Mucosa of rectum (tissue), 2 donors: ENCODE measurements around the gene ETV6.

Source experiments
- H3K27ac ChIP-seq, 2 donors: one replicate each; pipeline ENCODE4 v1.7.0; 2013; ENCODE audit warnings: inconsistent platforms in 2 of 2, low read depth in 2 of 2, low read length in 2 of 2
- H3K27me3 ChIP-seq, 2 donors: one replicate each; pipeline ENCODE4 v1.7.0; 2013; ENCODE audit warnings: low read length in 2 of 2; ENCODE audit not compliant: control insufficient read depth in 2 of 2, insufficient read depth in 2 of 2
- H3K36me3 ChIP-seq, 2 donors: one replicate each; pipeline ENCODE4 v1.7.0; 2013; ENCODE audit warnings: low read length in 2 of 2; ENCODE audit not compliant: control insufficient read depth in 2 of 2, insufficient read depth in 2 of 2
- H3K4me1 ChIP-seq, 2 donors: one replicate each; pipeline ENCODE4 v1.7.0; 2013; ENCODE audit warnings: low read length in 2 of 2, mild to moderate bottlenecking in 1 of 2; ENCODE audit not compliant: control insufficient read depth in 2 of 2, insufficient read depth in 2 of 2
- H3K4me3 ChIP-seq, 2 donors: one replicate each; pipeline ENCODE4 v1.7.0; 2013; ENCODE audit warnings: low read length in 2 of 2
- H3K9ac ChIP-seq, 2 donors: one replicate each; pipeline ENCODE4 v1.7.0; 2013; ENCODE audit warnings: low read length in 2 of 2, low read depth in 1 of 2, mild to moderate bottlenecking in 1 of 2
- H3K9me3 ChIP-seq, 2 donors: one replicate each; pipeline ENCODE4 v1.7.0; 2013; ENCODE audit warnings: low read length in 2 of 2; ENCODE audit not compliant: control insufficient read depth in 2 of 2
- donor health status: healthy.
- donor health status: Normal muscosa, but diverticular disease.

Gene ETV6

DNA sequence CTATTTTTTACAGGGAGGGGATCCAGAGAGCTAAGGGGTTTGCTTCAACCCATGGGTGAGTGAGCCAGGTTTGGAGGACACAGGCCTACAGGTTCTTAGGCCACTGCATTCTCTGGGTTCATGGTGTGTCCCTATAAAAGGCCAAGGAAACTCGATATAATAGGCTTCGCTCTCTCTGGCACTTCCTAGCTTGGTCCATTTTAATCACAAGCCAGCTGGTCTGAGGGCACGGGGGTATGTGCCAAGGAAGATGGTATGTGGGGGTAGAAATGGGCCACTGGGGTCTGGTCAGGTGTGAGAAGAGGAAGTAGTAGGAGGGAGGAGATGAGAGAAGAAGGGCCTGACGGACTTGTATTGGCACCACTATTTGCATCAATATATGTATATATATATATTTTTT, 4.9 kb downstream of the ETV6 start:
- Histone ChIP-seq H3K27ac (no peak overlapping the region), H3K4me1 (peaks cover 13 to 22% of the 10 kb centered on the region in 2 donors)

DNA sequence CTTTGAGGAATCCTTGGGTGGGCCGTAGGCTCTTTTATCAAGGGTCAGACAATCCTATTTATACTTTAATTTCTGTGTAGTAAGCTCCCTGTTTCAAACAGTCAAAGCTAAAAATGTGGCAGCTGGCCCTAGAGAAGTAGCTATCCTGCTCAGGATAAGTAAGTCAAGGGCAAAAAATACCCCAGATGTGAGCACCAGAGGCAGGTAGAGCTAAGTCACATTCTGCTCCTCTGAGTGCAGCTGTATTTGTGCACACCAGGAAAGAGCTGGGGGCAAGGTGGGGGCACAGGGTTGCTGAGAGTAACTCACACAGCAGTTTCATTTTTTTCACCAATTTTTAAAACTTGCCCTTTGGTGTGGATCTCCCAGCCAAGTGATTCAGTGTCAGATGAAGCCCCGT, 5.3 kb downstream of the ETV6 start:
- no peaks in the 10 kb centered on the region for H3K27me3 ChIP-seq
- no peak overlapping the region for H3K4me3 ChIP-seq
- H3K9me3 ChIP-seq: no peaks in the 10 kb centered on the region
- H3K9ac ChIP-seq: no peak overlapping the region
- peaks cover 13 to 22% of the 10 kb centered on the region in 2 donors for H3K4me1 ChIP-seq
- no peak overlapping the region for H3K27ac ChIP-seq
- no peaks in the 10 kb centered on the region for H3K36me3 ChIP-seq

More for the DNA sequence above, 4.9 kb downstream of the ETV6 start:
- no peaks in the 10 kb centered on the region for H3K36me3 ChIP-seq
- H3K9me3 ChIP-seq: no peaks in the 10 kb centered on the region
- H3K4me3 ChIP-seq: no peak overlapping the region
- H3K9ac ChIP-seq: no peak overlapping the region
- no peaks in the 10 kb centered on the region for H3K27me3 ChIP-seq

DNA sequence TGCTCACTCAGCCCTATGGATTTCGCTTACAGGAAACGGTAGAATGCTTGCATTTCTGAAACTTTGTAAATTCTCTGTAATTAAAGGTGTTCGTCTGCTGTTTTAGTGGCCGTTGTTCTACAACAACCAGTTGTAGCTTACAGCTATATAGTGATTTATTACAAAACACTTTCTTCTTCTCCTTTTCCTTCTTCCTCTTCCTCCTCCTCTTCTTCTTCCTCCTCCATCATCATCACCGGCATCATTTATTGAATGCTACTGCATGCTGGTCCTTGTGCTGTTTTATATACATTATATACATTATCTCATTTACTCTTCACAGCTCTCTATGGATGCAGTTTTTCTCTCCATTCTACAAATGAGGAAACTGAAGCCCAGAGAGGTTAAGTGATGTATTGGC, 6.4 kb downstream of the ETV6 start:
- H3K27ac ChIP-seq: no peak overlapping the region

DNA sequence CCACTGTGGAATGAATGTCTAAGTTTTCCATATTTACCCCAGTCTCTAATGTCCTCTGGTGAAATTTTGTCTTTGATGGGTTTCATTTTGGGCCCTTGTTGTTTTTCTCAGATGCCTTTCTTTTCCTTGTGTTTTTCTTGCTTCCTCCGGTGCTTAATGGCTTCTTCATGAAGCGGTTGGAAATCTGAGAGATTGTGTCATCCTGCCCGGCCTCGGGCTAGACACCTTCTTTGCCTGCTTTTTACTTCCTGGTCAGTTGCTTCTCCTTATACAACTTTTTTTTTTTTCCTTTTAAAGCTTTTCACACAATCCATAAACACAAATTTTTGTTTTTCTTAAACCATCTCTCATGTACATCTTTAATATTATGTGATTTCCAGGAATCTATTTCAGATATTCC, 7.1 kb downstream of the ETV6 start:
- H3K27ac ChIP-seq: no peak overlapping the region

More for the DNA sequence above, 6.4 kb downstream of the ETV6 start:
- Histone ChIP-seq H3K4me1 (peaks cover 13 to 22% of the 10 kb centered on the region in 2 donors), H3K4me3 (no peak overlapping the region), H3K9ac (no peak overlapping the region), H3K9me3 (no peaks in the 10 kb centered on the region), H3K27me3 (no peaks in the 10 kb centered on the region), H3K36me3 (no peaks in the 10 kb centered on the region)

DNA sequence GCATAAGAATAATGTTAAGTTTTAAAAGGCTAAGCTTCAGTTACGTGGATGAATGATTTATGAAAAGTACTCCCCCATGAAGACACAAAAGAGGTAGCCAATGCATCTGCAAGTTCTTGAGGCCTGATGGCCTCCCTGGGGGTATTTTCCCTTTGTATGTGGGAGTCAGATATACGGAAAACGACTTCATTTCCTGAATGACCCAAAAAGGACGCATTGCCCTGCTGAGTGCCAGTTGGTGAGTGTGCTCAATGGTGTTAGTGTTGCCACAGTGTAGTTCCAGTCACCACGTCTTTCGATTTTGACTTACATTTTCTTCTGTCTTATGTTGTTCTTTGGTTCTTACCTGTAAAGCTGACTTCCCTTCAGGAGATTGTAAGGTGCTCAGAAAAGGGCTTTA, 8.0 kb downstream of the ETV6 start:
- Histone ChIP-seq H3K27ac (no peak overlapping the region), H3K9ac (no peak overlapping the region), H3K4me3 (no peak overlapping the region), H3K36me3 (peaks cover 8% of the 10 kb centered on the region in 2 donors), H3K9me3 (no peaks in the 10 kb centered on the region), H3K27me3 (no peaks in the 10 kb centered on the region), H3K4me1 (peaks cover 10 to 11% of the 10 kb centered on the region in 2 donors)

More for the DNA sequence above, 7.1 kb downstream of the ETV6 start:
- no peak overlapping the region for H3K9ac ChIP-seq
- H3K27me3 ChIP-seq: no peaks in the 10 kb centered on the region
- H3K4me3 ChIP-seq: no peak overlapping the region
- H3K36me3 ChIP-seq: peaks cover 4 to 5% of the 10 kb centered on the region in 2 donors
- no peaks in the 10 kb centered on the region for H3K9me3 ChIP-seq
- H3K4me1 ChIP-seq: peaks cover 13 to 20% of the 10 kb centered on the region in 2 donors

DNA sequence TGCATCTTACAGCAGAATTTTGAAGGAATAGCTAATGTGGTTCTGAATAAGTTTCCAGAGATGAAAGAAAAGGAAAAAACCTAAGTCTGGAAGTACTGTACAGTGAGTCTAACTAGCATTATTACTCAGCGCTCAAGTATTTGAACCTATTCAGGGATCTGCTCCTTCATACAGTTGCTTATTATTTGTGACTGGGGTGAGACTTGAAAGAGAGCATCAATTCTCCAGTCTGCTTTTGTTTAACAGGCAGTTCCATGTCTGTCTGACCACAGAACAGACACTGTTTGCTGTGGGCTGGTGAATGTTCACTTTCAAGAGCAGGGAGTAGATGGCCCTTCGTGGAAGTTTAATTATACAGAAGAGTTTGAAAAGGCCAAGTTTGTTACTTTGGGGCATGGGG, 9.3 kb downstream of the ETV6 start:
- Histone ChIP-seq H3K27ac (no peak overlapping the region), H3K9me3 (no peaks in the 10 kb centered on the region), H3K4me1 (peaks cover 0 to 3% of the 10 kb centered on the region in 2 donors), H3K9ac (no peak overlapping the region), H3K4me3 (no peak overlapping the region), H3K36me3 (peaks cover 8% of the 10 kb centered on the region in 2 donors), H3K27me3 (no peaks in the 10 kb centered on the region)

DNA sequence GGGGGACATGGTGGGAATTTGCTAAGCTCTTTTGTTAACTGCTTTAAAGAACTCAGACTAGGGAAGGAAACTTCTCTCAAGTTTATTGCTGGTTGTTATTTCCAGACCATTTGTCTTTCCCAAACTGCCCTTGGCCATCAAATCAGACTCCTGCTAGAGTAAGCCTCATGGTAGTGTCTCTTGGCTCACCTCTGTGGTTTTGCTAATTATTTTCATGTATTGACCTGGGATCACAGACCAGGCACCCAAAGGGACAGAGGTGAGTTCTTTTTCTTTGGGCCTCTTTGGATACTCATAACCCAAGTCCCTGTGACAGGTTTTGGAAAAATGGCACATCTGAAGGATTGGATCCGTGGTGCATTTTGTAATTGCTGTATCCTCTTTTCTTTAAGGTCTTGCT, 11.2 kb downstream of the ETV6 start:
- H3K9me3 ChIP-seq: no peaks in the 10 kb centered on the region
- H3K36me3 ChIP-seq: peaks cover 8 to 18% of the 10 kb centered on the region in 2 donors
- H3K27me3 ChIP-seq: no peaks in the 10 kb centered on the region
- no peak overlapping the region for H3K4me3 ChIP-seq
- H3K9ac ChIP-seq: no peak overlapping the region
- H3K27ac ChIP-seq: no peak overlapping the region
- H3K4me1 ChIP-seq: no peaks in the 10 kb centered on the region

DNA sequence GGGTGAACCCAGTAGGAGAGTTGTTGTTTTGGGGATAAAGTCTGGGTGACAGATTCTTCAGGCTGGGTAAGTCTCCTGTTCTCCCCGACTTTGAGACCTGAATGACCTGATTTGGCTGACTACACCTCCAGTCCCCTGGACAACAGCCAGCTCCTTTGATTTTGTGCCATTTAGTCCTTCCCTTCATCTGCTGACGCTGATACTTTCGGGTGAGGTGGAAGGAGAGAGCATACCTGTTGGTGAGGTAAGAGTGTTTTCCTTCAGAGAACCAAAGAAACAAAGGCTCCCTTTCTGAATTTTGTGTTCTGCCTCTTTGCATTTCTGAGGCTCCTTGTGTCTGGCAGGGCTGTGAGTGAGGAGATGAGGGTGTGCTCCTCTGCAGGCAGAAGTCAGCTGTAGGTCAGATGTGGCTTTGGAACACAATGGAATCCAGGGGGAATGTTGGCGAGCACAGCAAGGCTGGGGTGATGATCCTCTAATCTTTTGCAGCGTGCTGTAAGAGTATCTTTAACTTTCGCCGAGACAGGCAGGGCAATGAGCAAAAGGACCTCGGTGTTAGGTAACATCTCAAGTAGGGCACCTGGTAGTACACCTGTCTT, 12.1 kb downstream of the ETV6 start:
- H3K9me3 ChIP-seq: no peaks in the 10 kb centered on the region
- H3K36me3 ChIP-seq: peaks cover 8 to 18% of the 10 kb centered on the region in 2 donors
- H3K27me3 ChIP-seq: no peaks in the 10 kb centered on the region
- no peak overlapping the region for H3K9ac ChIP-seq
- no peak overlapping the region for H3K4me3 ChIP-seq
- no peak overlapping the region for H3K27ac ChIP-seq
- H3K4me1 ChIP-seq: no peaks in the 10 kb centered on the region

DNA sequence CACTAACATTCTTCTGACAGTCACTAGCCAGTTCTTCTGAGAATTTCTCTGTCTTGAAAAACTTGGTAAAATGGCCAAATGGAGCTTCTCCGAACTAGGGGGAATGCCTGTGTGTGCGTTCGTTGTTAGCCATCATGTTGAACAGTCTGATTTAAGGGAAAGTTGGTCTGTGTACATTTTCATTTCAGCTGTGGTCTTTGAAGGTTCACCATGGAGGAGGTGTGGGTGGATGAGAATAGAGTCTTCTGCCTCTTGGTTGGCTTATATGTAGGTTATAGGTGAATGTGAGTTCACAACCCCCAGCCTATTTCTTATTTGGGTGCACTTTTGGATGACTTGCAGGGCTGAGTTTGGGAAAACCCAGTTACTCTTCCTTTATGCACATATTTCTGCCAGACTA, 12.9 kb downstream of the ETV6 start:
- H3K36me3 ChIP-seq: peaks cover 8 to 18% of the 10 kb centered on the region in 2 donors
- H3K27ac ChIP-seq: no peak overlapping the region
- no peak overlapping the region for H3K9ac ChIP-seq
- no peaks in the 10 kb centered on the region for H3K9me3 ChIP-seq
- H3K4me3 ChIP-seq: no peak overlapping the region
- no peaks in the 10 kb centered on the region for H3K4me1 ChIP-seq
- no peaks in the 10 kb centered on the region for H3K27me3 ChIP-seq

DNA sequence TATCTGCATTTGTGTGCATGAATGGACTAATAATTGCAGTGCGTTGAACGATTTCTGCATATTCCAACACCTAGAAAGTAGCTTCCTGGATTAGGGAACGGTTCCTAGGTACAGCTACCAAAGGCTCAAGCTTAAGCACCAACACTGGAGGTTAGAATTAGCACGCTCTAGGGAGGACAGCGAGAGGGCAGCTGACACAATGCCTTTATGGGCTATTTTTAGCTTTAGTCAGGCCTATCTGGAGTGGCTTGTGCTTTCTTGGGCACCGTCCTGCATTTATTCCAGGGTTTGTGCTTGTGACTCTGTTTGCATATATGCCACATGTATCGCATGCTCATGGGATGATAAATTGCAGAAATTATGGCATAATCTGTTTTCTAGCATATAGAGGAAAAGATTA, 13.7 kb downstream of the ETV6 start:
- H3K27ac ChIP-seq: no peak overlapping the region
- H3K36me3 ChIP-seq: peaks cover 8 to 18% of the 10 kb centered on the region in 2 donors
- no peaks in the 10 kb centered on the region for H3K4me1 ChIP-seq
- no peaks in the 10 kb centered on the region for H3K27me3 ChIP-seq
- no peak overlapping the region for H3K4me3 ChIP-seq
- H3K9me3 ChIP-seq: no peaks in the 10 kb centered on the region
- H3K9ac ChIP-seq: no peak overlapping the region
